ENCODE results near the gene SLC12A8.
"Not testable (repeated sequence)": the region's sequence is repeated elsewhere in the genome, so short reads cannot be mapped to it uniquely, and the experiment has no call there.

Gene SLC12A8

DNA sequence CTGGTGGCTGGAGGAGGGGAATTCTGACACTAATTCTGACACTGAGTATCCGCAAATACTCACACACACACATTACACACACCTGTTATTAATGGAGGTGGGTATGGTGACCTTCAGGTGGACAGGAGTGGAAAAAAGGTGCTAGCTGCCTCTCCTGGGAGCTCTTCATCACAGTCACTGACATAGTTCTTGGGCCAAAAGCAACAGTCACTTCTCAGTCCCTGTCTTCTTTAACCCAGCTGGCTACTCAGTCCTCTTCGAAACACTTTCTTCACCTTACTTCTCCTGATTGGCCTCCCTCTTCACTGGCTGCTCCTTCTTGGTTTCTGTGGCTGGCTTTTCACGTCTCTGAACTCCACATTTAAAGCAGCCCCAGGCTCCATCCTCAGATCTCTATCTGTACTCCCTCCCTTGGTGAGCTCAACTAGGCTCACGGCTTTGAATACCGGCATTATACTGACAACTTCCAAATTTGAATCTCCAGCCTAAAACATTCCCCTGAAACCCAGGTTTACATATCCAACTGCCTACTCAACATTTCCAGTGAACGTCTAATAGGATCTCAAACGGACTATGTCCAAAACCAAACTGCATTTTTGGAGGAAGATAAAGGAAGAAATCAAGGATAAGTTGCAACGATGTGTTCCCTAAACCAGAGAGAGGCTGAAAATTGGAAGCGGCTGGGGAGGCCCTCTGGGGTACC, 103.6 kb downstream of the SLC12A8 start:
- no peak for DNase-seq

DNA sequence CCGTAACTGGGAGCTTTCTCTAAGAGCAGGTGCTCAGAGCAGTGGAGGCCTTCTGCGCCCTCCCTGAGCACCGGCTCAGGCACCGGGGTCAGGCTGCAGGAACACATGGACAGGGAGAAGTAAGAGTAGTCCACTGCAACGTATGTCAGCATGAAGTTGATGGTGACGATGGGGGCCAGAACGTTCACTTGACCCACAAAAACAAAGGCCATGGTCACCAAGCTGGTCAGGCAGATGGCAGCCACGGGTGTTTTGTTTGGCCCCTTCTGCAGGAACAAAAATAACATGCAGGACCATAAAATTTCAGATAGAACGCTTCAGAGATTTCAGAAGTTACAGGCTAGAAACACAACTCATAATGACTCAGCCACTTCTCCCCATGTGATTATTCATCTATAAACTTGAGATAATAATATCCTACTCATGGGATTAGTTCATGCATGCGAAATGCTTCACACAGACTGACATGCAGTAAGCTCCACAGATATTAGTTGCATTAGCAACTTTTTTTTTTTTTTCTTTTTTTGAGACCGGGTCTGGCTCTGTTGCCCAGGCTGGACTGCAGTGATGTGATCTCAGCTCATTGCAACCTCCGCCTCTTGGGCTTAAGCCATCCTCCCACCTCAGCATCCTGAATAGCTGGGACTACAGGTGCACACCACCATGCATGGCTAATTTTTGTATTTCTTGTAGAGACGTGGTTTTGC, 104.5 kb downstream of the SLC12A8 start:
- DNase-seq = no peak

DNA sequence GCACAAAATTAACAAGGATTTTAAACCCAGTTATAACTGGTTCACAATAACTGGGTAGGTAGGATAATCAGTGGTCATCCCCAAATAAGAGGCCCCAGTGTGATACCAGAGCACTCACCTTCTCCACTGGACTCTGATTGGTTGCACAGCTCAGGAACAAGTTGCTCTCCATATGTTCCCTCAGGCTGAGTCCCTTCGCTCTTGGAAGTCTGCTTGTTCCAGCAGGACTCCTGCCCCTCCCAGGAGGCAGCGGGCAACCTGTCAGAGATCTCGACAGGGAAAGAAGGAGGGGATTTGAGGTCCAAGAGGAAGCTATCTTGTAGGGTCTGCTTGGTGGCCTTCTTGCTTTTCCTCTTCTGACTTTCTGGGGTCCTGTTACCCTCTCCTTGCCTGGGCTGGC, 105.2 kb downstream of the SLC12A8 start:
- no peak for DNase-seq

DNA sequence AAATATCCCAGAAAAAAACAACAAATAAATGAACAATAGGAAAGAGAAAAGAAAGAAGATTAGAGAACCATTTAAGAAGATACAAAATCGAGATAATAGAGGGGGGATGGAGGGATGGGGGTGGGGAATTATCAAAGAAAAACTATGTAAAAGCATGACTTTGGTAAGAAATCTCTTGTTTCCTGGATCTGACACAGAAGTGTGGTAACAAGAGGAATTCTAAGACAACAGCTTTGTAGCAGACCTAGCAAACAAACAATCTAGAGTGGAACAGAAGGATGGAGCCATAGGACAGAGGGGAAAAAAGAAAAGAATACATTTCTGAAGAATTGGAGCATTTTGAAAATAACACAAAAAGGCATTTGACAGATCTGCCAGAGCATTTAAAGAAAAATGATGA, 107.4 kb downstream of the SLC12A8 start:
- no peak for DNase-seq

- no peak for DNase-seq
Observed at GRCh38 chr3:125104639-125105038, 107.9 kb downstream of the SLC12A8 start.

DNA sequence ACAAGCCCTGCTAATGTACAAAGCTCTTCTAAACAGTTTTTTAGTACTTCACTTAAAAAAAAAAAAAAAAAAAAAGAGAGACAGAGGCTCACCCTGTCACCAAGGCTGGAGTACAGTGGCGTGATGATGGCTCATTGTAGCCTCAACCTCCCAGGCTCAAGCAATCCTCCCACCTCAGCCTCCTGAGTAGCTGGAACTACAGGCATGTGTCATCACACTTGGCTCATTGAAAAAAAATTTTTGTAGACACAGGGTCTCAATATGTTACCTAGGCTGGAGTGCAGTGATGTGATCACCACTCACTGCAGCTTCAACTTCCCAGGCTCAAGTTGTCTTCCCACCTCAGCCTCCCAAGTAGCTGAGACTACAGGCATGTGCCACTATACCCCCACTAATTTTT, 109.1 kb downstream of the SLC12A8 start:
- DNase-seq = no peak

DNA sequence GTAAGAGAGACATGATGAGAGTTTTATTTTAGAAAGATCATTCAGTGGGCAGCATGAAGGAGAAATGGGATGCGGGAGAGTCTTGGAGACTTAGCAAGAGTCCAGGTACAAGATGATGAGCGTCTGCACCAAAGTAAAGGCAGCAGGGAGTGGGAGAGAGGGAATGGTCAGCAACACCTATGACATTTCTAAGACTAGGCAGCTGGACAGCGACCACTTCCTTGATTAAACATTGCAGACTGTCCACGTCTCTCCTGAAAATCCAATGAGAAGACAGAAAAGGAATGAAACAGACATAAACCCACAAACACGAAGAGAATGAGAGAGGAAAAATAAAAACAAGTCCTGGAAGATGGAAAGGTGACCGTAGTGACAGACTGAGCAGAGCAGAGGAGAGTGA, 110.1 kb downstream of the SLC12A8 start:
- DNase-seq = no peak

GRCh38 chr3:125098611-125099291, 113.8 kb downstream of the SLC12A8 start:
- no peak for DNase-seq

DNA sequence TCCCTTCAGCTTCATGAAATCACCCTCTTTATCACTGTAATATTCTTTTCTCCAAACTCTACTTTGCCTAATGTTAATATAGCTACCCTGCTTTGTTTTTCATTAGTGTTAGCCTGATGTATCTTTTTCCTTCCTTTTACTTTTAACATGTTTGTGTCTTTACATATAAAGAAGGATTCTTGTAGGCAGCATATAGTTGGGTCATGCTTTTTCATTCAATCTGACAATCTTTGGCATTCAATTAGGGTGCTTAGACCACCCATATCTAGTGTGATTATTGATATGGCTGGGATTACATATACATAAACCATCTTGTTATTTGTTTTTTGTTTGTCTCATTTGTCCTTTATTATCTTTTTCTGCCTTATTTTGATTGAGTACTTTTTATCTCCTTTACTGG, 121.9 kb downstream of the SLC12A8 start:
- DNase-seq = no peak

GRCh38 chr3:125087768-125088391, 124.7 kb downstream of the SLC12A8 start:
- DNase-seq = no peak

GRCh38 chr3:125085166-125085565, 127.4 kb downstream of the SLC12A8 start:
- DNase-seq = no peak

- DNase-seq = no peak
Observed at GRCh38 chr3:125083776-125084175, 128.8 kb downstream of the SLC12A8 start.

- DNase-seq = not testable (repeated sequence)
Observed at GRCh38 chr3:125082339-125082738, 130.2 kb downstream of the SLC12A8 start.

- DNase-seq = no peak
Observed at GRCh38 chr3:125080077-125080476, 132.5 kb downstream of the SLC12A8 start.

DNA sequence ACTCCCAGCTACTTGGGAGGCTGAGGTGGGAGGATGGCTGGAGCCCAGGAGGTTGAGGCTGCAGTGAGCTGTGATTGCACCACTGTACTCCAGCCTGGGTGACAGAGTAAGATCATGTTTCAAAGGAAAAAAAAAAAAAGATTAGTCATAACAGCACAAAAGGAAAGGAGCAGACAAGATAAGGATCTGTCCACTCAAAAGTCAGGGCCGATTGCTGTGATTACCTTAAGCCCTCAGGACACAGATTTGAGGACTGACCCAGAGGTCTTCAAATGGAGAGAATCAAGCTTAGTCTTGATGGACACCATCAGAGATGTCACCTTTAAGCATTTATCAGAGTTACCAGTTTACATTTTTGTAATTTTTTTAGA, 132.9 kb downstream of the SLC12A8 start:
- DNase-seq = no peak

GRCh38 chr3:125078951-125079674, 133.4 kb downstream of the SLC12A8 start:
- no peak for DNase-seq

DNA sequence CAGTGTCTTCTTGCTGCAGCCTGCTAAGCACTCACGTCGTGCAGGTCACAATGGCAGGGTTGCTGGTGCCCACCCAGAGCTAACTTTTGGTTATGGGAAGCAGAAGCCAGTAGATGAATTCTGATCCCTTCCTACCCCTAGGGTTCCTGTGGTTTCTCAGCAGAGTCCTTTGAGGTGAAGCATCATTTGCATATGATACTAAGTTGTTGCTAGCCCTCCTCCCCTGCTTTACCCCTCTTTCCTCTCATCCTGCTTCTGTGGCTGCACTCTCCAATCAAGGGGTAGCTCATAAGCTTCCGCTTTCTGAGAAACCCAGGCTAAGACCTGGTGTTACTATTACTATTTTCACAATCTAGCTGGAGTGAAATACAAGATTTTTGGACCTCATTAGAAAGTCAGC, 134.7 kb downstream of the SLC12A8 start:
- DNase-seq = no peak

DNA sequence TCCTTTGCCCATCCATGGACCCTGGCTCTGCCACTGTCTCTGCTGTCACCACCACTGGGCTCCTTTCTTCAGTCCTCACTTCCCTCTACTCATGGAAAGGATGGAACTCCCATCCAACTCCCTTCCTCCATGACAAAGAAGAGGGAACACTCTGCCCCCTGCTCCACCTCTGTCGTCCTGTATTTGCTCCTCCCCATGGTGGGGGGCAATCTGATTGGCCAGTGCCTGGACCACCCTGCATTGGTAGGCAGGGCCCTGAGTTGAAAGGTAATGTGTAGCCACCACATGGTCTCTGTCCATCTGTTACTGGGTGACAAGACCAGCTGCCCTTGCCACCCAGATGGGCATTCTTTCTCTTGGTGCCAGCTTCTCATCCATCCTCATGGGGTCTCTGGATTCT, 136.1 kb downstream of the SLC12A8 start:
- no peak for DNase-seq

GRCh38 chr3:125075738-125076137, 136.8 kb downstream of the SLC12A8 start:
- no peak for DNase-seq

DNA sequence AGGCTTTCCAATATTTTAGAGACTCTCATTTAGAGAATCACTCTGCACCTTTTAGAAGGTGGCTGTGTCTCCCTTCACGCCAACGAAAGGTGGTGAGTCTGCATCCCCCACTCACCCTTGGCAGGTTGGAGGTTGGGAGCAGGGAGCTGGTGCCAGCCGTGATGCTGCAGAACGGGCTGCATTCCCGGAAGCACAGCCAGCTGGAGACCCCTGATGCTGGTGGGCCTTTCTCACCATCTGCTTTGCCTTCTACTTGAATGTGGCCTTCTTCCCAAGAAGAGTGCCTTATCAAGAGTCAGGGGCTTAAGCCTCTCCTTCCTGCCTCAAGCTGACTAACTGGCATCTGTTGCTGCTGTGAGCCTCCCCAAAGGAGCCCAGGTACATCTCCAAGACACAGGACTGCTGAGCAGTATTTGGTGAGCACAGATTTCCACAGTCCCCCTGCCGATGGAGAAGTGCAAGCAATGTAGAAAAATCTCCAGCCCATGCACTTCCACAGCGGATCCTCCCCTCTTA, 139.1 kb downstream of the SLC12A8 start:
- DNase-seq = no peak

DNA sequence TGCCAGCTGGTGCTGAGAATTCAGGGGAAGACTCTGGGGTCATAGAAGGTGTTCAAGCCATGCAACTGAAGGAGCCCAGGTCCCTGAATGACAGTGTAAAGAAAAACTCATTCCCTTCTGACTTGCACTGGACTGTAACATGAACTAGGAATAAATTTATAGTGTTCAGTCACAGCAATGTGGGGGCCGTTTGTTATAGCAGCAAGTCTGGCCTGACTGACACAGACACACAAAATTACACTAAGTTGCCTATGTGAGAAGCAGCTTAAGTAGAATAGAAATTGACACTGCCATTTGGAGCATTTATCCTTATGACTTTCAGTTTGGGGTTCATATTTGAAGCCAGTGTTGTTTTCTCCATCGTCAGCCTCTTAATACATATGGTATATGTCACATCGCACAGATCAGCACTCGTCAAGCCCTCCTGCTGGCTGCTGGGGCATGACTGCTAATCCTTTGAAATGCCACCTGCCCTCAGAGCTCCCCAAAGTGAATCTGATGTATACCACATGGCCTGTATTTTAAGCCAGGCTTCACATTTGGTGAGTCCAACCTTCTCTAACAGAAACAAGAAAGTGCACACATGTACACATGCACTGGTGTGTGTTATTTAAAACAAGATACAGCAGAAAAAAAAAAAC, 139.7 kb downstream of the SLC12A8 start:
- DNase-seq = no peak

GRCh38 chr3:125072301-125072700, 140.2 kb downstream of the SLC12A8 start:
- no peak for DNase-seq
